ENCODE results near the gene SLC37A3.

GRCh38 chr7:140358024-140358411 is 40.3 kb downstream of the SLC37A3 start:
- TF ChIP-seq CTCF (IDR thresholded peaks at IDR 0.05): no peak
- TF ChIP-seq POLR2A (IDR thresholded peaks at IDR 0.05): no peak
